ENCODE measurements around the gene PRDX5. TPM values are rescaled to one million over a fixed set of nuclear protein-coding genes. Genes with fewer than 3 reads are reported as not detected.
"Not testable (repeated sequence)": the region's sequence is repeated elsewhere in the genome, so short reads cannot be mapped to it uniquely, and the experiment has no call there.

PRDX5 gene
- total and polyA plus RNA-seq, 10 of the 15 experiments (the other 5 are each of a cell fraction or from before 2014, with no cell fraction given): 95.7 to 406 (median 240) TPM

DNA sequence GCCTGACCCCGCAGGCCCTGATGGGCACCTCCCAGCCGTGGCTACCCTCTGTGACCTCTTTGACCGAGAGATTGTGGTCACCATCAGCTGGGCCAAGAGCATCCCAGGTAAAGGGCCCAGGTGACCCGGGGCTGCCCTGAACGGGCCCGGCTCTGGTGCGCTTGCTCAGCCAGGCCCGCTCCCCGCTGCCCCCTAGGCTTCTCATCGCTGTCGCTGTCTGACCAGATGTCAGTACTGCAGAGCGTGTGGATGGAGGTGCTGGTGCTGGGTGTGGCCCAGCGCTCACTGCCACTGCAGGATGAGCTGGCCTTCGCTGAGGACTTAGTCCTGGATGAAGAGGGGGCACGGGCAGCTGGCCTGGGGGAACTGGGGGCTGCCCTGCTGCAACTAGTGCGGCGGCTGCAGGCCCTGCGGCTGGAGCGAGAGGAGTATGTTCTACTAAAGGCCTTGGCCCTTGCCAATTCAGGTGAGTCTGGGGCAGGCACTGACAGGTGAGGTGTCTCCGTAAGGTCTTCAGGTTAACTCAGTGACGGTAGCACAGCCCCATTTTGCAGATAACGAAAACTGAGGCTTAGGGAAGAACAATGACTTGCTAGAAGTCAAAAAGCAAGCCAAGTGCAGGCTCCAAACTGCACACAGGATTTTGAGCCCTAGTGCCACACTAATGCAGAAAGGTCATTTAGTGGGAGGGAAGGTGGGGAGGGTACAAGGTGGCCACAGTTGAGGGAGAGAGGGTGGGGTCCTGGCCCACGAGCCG, 2.9 kb upstream of the PRDX5 start (continued):
- no peak for TF ChIP-seq RELB (IDR thresholded peaks at IDR 0.05; ENCODE audit: low read depth)

DNA sequence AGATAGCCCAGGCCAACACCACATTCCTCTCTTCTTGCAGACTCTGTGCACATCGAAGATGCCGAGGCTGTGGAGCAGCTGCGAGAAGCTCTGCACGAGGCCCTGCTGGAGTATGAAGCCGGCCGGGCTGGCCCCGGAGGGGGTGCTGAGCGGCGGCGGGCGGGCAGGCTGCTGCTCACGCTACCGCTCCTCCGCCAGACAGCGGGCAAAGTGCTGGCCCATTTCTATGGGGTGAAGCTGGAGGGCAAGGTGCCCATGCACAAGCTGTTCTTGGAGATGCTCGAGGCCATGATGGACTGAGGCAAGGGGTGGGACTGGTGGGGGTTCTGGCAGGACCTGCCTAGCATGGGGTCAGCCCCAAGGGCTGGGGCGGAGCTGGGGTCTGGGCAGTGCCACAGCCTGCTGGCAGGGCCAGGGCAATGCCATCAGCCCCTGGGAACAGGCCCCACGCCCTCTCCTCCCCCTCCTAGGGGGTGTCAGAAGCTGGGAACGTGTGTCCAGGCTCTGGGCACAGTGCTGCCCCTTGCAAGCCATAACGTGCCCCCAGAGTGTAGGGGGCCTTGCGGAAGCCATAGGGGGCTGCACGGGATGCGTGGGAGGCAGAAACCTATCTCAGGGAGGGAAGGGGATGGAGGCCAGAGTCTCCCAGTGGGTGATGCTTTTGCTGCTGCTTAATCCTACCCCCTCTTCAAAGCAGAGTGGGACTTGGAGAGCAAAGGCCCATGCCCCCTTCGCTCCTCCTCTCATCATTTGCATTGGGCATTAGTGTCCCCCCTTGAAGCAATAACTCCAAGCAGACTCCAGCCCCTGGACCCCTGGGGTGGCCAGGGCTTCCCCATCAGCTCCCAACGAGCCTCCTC, 2.0 kb upstream of the PRDX5 start:
- H3K27me3 ChIP-seq (replicated peaks in 1 of 2; ENCODE audit: control insufficient read depth in 2 of 2, insufficient read depth in 2 of 2, low read length in 1 of 2); H3K4me1 ChIP-seq (ENCODE audit: control insufficient read depth, insufficient read depth, low read length); ATAC-seq; H3K9ac ChIP-seq (ENCODE audit: control insufficient read depth, insufficient read depth, low read length); H2AFZ ChIP-seq (ENCODE audit: control insufficient read depth, low read depth, low read length); H3K27ac ChIP-seq (ENCODE audit: control insufficient read depth, insufficient read depth); H3K36me3 ChIP-seq (ENCODE audit: control insufficient read depth in 2 of 2, insufficient read depth in 2 of 2, low read length in 1 of 2); in situ Hi-C loops (cut with MboI); FAIRE-seq; DNase-seq (ENCODE audit: low read depth, low spot score); H4K20me1 ChIP-seq (ENCODE audit: control insufficient read depth, insufficient read depth); H3K9me3 ChIP-seq (replicated peaks; ENCODE audit: control insufficient read depth, insufficient read depth, low read length); BruUV-seq (replicated peaks): not testable (repeated sequence)
- WGBS (ENCODE audit: insufficient coverage, insufficient replicate concordance, low lambda C conversion rate, missing lambda C conversion rate): 79% methylated on average over 23 of the region's 25 CpGs
- Histone ChIP-seq H3K4me2 (ENCODE audit: control insufficient read depth, insufficient read depth) (peak overlapping the region; percentile 88), H3K79me2 (ENCODE audit: control insufficient read depth, insufficient read depth, low read length) (peaks cover 28% of the 10 kb centered on the region), H3K4me3 (peak overlapping the region; percentile 80)
- CTCF ChIA-PET: interaction anchor here (0.7 to 5.9 kb wide), 4 partner anchors 13 to 420 kb away, joined by 3 to 228 read pairs (median 96); partner anchors contain the start of genes CCDC88B and ESRRA
- intact Hi-C loops (cut with micrococcal nuclease; ENCODE audit: unreplicated experiment): loop anchor here (2.0 to 5.0 kb wide), 2 partner anchors 41 to 133 kb away; partner anchors contain the start of gene RPS6KA4
- SMC1A ChIA-PET (ENCODE audit: uncharacterized antibody, unreplicated experiment): interaction anchor here (5.3 kb wide), 1 partner anchor 17 kb away, joined by 71 read pairs; no protein-coding TSS in a partner anchor
- RAD21 ChIA-PET (ENCODE audit: unreplicated experiment): interaction anchor here (0.5 to 5.6 kb wide), 5 partner anchors 16 to 487 kb away, joined by 3 to 176 read pairs (median 57); partner anchors contain the start of gene RPS6KA4
- POLR2A ChIA-PET: interaction anchor here (0.5 to 3.5 kb wide), 5 partner anchors 11 to 777 kb away, joined by 6 to 42 read pairs (median 23); partner anchors contain the start of genes CCDC88B, ESRRA and FKBP2
- peak; percentile 58; the same call in 1 of the 2 replicates for TF ChIP-seq POLR2A (IDR thresholded peaks at IDR 0.05; ENCODE audit: low read depth, low read length)

Data from GM12878 (cell line).